ENCODE data around the gene MYOM1. TPM values are rescaled to one million over a fixed set of nuclear protein-coding genes. Genes with fewer than 3 reads are reported as not detected.

Gene MYOM1
- total RNA-seq, 1 experiment from 2014 or later, result 0.92 TPM

GRCh38 chr18:3262234-3263131 is 42.7 kb upstream of the MYOM1 start:
- CTCF ChIA-PET, result no interaction called here
- POLR2A ChIA-PET, result no interaction called here
- in situ Hi-C loops (cut with HindIII; ENCODE audit: low pct_unique_long_range_greater_than_20kb, low sequenced_read_pairs) (no loop called here), intact Hi-C loops (cut with micrococcal nuclease; ENCODE audit: unreplicated experiment) (loop anchor here (5.0 kb wide), 1 partner anchor 330 kb away; no protein-coding TSS in a partner anchor)
- Histone ChIP-seq H3K27me3 (ENCODE audit: control insufficient read depth, insufficient read depth, low read length) (no peaks in the 10 kb centered on the region), H3K9me3 (ENCODE audit: control insufficient read depth, insufficient read depth, low read depth, low read length) (no peaks in the 10 kb centered on the region), H3K4me3 (ENCODE audit: low read depth in 2 of 2, low read length in 2 of 2) (peak overlapping the region; percentile 90 to 97), H3K27ac (ENCODE audit: low read length) (peak overlapping the region; percentile 100), H3K4me1 (ENCODE audit: control insufficient read depth, insufficient read depth, low read length) (peaks cover 53% of the 10 kb centered on the region), H3K36me3 (ENCODE audit: control insufficient read depth, insufficient read depth, low read length) (peaks cover 13% of the 10 kb centered on the region)
- DNase-seq (ENCODE audit: low read depth, low spot score), result no peak
- ATAC-seq, result peak; percentile 64
- BruUV-seq (replicated peaks), result no TSS peak
- no peak for TF ChIP-seq CTCF (IDR thresholded peaks at IDR 0.05)
- TF ChIP-seq REST (IDR thresholded peaks at IDR 0.05; ENCODE audit: insufficient read depth in 1 of 2, low read depth in 2 of 2, low read length in 1 of 2), result no peak
- no peak for TF ChIP-seq SIN3A (IDR thresholded peaks at IDR 0.05; ENCODE audit: borderline replicate concordance, insufficient read depth, low read depth, low read length)
- no peak for TF ChIP-seq POLR2AphosphoS5 (IDR thresholded peaks at IDR 0.05; ENCODE audit: low read depth, low read length)
- TF ChIP-seq TCF7L2 (IDR thresholded peaks at IDR 0.05; ENCODE audit: low read depth, low read length), result no peak

- no peaks in the 10 kb centered on the region for H3K9me3 ChIP-seq (ENCODE audit: control insufficient read depth, insufficient read depth, low read depth, low read length)
- BruUV-seq (replicated peaks), result TSS peak; percentile 96
- H3K27ac ChIP-seq (ENCODE audit: low read length), result peak within 1 kb of the TSS; percentile 100
- POLR2A ChIA-PET, result interaction anchor here (0.7 kb wide), 1 partner anchor 401 kb away, joined by 4 read pairs; no protein-coding TSS in a partner anchor
- ATAC-seq, result peak; percentile 88
- no peak for DNase-seq (ENCODE audit: low read depth, low spot score)
- peaks cover 20% of the 10 kb centered on the region for H3K36me3 ChIP-seq (ENCODE audit: control insufficient read depth, insufficient read depth, low read length)
- peak within 1 kb of the TSS; percentile 90 to 97 for H3K4me3 ChIP-seq (ENCODE audit: low read depth in 2 of 2, low read length in 2 of 2)
- H3K4me1 ChIP-seq (ENCODE audit: control insufficient read depth, insufficient read depth, low read length), result peaks cover 45% of the 10 kb centered on the region
- in situ Hi-C loops (cut with HindIII; ENCODE audit: low pct_unique_long_range_greater_than_20kb, low sequenced_read_pairs) (no loop called here), intact Hi-C loops (cut with micrococcal nuclease; ENCODE audit: unreplicated experiment) (loop anchor here (5.0 kb wide), 1 partner anchor 331 kb away; no protein-coding TSS in a partner anchor)
- CTCF ChIA-PET, result no interaction called here
- TF ChIP-seq REST (IDR thresholded peaks at IDR 0.05; ENCODE audit: insufficient read depth in 1 of 2, low read depth in 2 of 2, low read length in 1 of 2) (no peak), POLR2AphosphoS5 (IDR thresholded peaks at IDR 0.05; ENCODE audit: low read depth, low read length) (peak; percentile 89), SIN3A (IDR thresholded peaks at IDR 0.05; ENCODE audit: borderline replicate concordance, insufficient read depth, low read depth, low read length) (peak; percentile 76; the same call in 1 of the 2 replicates), CTCF (IDR thresholded peaks at IDR 0.05) (no peak), TCF7L2 (IDR thresholded peaks at IDR 0.05; ENCODE audit: low read depth, low read length) (peak; percentile 47)
- H3K27me3 ChIP-seq (ENCODE audit: control insufficient read depth, insufficient read depth, low read length), result no peaks in the 10 kb centered on the region
These were observed 41.8 kb upstream of the MYOM1 start, which contains the start of gene MYL12B for GRCh38 chr18:3261373-3262233. TSS of gene MYL12B (plus strand) at chr18:3262133. CDS start at chr18:3272899, 10,766 bp downstream.
